Measurements from ENCODE around the gene WDR89. TPM values are rescaled to one million over a fixed set of nuclear protein-coding genes. Genes with fewer than 3 reads are reported as not detected.

WDR89 gene
- total RNA-seq, 1 experiment from 2014 or later: 17.4 TPM

DNA sequence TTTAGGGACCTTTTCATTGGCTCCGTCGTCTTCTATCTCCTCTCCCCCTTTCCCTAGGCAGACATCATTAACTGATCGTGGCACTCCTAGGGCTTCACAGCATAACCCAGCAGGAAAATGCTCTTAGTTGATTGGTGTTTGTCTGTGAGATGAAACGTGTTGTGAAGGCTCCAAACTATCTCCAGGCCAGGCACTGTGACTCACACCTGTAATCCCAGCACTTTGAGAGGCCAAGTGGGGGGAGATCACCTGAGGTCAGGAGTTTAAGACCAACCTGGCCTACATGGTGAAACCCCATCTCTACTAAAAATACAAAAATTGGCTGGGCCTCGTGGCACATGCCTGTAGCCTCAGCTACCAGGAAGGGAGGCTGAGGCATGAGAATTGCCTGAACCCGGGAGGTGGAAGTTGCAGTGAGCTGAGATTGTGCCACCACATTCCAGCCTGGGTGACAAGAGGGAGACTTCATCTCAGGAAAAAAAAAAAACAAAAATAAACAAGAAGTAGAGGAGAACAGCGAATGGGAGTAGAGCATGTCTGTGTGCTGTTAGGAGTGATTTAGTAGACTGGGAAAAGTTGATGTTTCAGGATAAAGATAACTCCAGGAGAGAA lies 32.3 kb upstream of the WDR89 start:
- POLR2A ChIA-PET: no interaction called here
- no peaks in the 10 kb centered on the region for H3K4me1 Mint-ChIP-seq (ENCODE audit: insufficient read depth, unreplicated experiment)
- no peak overlapping the region for H3K27ac Mint-ChIP-seq (ENCODE audit: low read depth, unreplicated experiment)
- DNase-seq (ENCODE audit: unreplicated experiment): no peak
- peaks cover 13% of the 10 kb centered on the region for H3K36me3 Mint-ChIP-seq (ENCODE audit: insufficient read depth, unreplicated experiment)
- TF ChIP-seq CTCF (IDR thresholded peaks at IDR 0.05; ENCODE audit: unreplicated experiment): no peak
- CTCF ChIA-PET: no interaction called here
- intact Hi-C loops (cut with micrococcal nuclease): no loop called here
- H3K9me3 Mint-ChIP-seq (ENCODE audit: unreplicated experiment): no peaks in the 10 kb centered on the region
- BruUV-seq (replicated peaks): no TSS peak
- H3K27me3 Mint-ChIP-seq (ENCODE audit: insufficient read depth, unreplicated experiment): no peaks in the 10 kb centered on the region
- H3K4me3 Mint-ChIP-seq (ENCODE audit: unreplicated experiment): no peak overlapping the region

- Mint-ChIP-seq H3K4me3 (ENCODE audit: unreplicated experiment) (no peak overlapping the region), H3K27ac (ENCODE audit: low read depth, unreplicated experiment) (no peak overlapping the region), H3K4me1 (ENCODE audit: insufficient read depth, unreplicated experiment) (no peaks in the 10 kb centered on the region), H3K27me3 (ENCODE audit: insufficient read depth, unreplicated experiment) (no peaks in the 10 kb centered on the region), H3K36me3 (ENCODE audit: insufficient read depth, unreplicated experiment) (peaks cover 13% of the 10 kb centered on the region), H3K9me3 (ENCODE audit: unreplicated experiment) (no peaks in the 10 kb centered on the region)
- ChIA-PET POLR2A (no interaction called here), CTCF (no interaction called here)
- DNase-seq (ENCODE audit: unreplicated experiment): no peak
- TF ChIP-seq CTCF (IDR thresholded peaks at IDR 0.05; ENCODE audit: unreplicated experiment): no peak
- no TSS peak for BruUV-seq (replicated peaks)
- intact Hi-C loops (cut with micrococcal nuclease): no loop called here
Observed at GRCh38 chr14:63673255-63673654, 31.6 kb upstream of the WDR89 start.

DNA sequence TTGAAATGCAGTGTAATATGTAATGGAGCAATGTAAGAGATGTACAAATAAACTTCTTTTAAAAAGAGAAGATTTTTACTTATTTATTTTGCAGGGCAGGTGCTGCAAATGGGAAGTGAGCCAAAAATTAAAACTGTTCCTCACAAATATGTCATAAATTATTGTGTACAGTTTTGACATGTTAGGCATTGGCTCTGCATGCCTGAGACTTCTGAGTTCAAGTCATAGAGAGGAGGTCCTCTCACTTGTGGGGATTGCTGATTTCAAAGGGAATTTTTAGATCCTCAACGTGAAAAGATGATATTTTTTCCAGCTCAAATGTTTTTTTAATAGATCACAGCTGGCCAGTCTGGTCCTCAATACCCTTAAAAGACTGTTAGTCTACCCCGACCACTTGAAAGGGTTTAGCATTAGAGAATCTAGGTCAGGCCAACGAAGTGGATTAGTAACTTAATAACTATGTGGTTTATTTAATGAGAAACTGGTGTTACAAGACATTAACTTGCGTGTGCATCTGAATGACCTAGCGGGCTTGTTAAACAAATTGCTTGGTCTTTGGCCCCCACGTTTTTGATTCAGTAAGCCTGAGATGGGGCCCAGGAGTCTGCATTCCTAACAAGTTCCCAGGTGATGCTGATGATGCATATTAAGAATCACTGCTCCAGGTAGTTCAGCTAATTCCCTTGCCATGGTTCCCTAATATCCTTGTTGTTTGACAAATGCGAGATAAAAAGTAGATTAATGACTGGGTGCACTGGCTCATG lies 30.9 kb upstream of the WDR89 start:
- POLR2A ChIA-PET: no interaction called here
- H3K9me3 Mint-ChIP-seq (ENCODE audit: unreplicated experiment): no peaks in the 10 kb centered on the region
- CTCF ChIA-PET: interaction anchor here (0.5 kb wide), 1 partner anchor 86 kb away, joined by 3 read pairs; no protein-coding TSS in a partner anchor
- H3K27ac Mint-ChIP-seq (ENCODE audit: low read depth, unreplicated experiment): no peak overlapping the region
- no peaks in the 10 kb centered on the region for H3K4me1 Mint-ChIP-seq (ENCODE audit: insufficient read depth, unreplicated experiment)
- intact Hi-C loops (cut with micrococcal nuclease): no loop called here
- no peak for TF ChIP-seq CTCF (IDR thresholded peaks at IDR 0.05; ENCODE audit: unreplicated experiment)
- no peak for DNase-seq (ENCODE audit: unreplicated experiment)
- H3K4me3 Mint-ChIP-seq (ENCODE audit: unreplicated experiment): no peak overlapping the region
- no TSS peak for BruUV-seq (replicated peaks)
- peaks cover 13% of the 10 kb centered on the region for H3K36me3 Mint-ChIP-seq (ENCODE audit: insufficient read depth, unreplicated experiment)
- H3K27me3 Mint-ChIP-seq (ENCODE audit: insufficient read depth, unreplicated experiment): no peaks in the 10 kb centered on the region

DNA sequence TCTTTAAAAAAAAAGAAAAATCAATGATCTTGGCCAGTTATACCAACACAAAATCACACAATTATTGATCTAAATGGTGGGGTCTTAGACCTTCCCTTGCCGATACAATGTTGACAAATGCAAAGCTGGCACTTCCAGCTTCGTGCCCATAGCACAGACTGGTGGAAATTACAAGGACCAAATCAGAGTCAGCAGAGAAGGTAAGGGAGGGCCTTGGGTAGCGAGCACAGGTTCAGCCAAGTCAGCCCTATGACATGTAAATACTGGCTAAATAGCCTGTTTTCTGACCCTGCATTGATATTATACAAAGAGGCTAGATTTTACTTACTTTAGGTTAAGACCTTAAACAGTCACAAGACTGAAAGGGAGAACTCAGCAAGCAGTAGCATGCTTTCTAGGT lies 30.3 kb upstream of the WDR89 start:
- no peak overlapping the region for H3K4me3 Mint-ChIP-seq (ENCODE audit: unreplicated experiment)
- ChIA-PET POLR2A (no interaction called here), CTCF (interaction anchor here (0.5 kb wide), 1 partner anchor 86 kb away, joined by 3 read pairs; no protein-coding TSS in a partner anchor)
- no peaks in the 10 kb centered on the region for H3K4me1 Mint-ChIP-seq (ENCODE audit: insufficient read depth, unreplicated experiment)
- intact Hi-C loops (cut with micrococcal nuclease): no loop called here
- no peak for TF ChIP-seq CTCF (IDR thresholded peaks at IDR 0.05; ENCODE audit: unreplicated experiment)
- H3K27me3 Mint-ChIP-seq (ENCODE audit: insufficient read depth, unreplicated experiment): no peaks in the 10 kb centered on the region
- DNase-seq (ENCODE audit: unreplicated experiment): no peak
- no peaks in the 10 kb centered on the region for H3K9me3 Mint-ChIP-seq (ENCODE audit: unreplicated experiment)
- H3K27ac Mint-ChIP-seq (ENCODE audit: low read depth, unreplicated experiment): no peak overlapping the region
- BruUV-seq (replicated peaks): no TSS peak
- peaks cover 13% of the 10 kb centered on the region for H3K36me3 Mint-ChIP-seq (ENCODE audit: insufficient read depth, unreplicated experiment)

Data from MCF 10A (cell line).